Kidney tubule cell (primary cell): ENCODE measurements around the gene GNB1.
"Not testable (repeated sequence)": the region's sequence is repeated elsewhere in the genome, so short reads cannot be mapped to it uniquely, and the experiment has no call there.

Experiments
- DNase-seq: peaks from one replicate; pipeline ENCODE4 v3.0.0-alpha.2; 2018; ENCODE audit warnings: low spot score

The GNB1 gene

DNA sequence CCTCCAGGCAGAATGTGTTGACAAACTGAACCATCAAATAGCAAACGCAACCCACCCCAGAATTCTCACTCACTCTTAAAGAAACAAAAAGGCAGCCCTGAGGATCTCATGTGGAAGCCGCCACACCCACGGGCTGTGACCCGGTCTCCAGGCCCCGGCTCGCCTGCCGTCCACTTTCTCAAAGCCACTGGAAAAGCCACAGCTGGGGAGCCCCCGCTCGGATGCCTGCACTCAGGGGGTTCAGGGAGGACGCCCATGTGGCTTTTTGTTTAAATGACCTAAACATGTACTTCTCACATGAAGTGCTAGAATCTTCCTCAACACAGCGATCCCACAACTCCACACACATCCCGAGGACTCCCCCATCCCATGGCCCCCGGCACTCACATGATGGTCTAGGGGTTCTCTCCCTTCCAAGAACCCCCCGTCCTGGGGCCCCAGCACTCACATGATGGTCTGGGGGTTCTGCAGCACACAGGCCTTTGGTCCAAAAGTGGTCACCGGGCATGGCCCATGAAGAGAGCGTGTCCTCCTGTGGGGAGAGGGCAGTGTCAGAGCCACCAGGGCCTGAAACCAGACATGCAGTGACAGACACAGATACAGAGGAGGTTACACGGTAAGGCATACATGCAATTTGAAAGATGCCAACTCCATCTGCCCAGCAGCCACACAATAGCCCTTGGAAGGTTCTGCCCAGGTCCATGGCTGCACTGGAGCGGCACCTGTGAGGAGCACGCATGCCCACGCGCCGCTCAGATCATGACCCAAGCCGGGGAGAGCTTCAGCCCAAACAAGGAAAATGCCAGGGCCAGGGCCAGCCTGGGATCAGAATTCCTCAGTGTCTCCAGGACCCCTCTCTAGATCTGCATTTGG lies 129.1 kb downstream of the GNB1 start:
- DNase-seq: no peak

GRCh38 chr1:1760715-1761114 lies 130.2 kb downstream of the GNB1 start:
- peak; percentile 52 for DNase-seq

DNA sequence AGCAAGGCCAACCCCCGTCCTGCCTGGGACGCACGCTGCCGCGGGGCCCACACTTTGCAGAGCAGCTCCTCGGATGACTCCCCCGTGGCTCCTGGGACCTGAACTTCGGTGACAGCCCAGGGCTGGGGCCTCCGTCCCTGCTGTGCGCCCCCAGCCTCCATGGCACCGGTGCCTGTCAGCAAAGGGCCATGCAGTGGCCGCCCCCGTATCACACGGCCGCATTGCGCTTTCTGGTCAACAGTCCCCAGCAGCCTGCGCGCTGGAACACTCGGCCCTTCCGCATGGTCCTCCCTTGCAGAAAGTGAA lies 130.6 kb downstream of the GNB1 start:
- no peak for DNase-seq

DNA sequence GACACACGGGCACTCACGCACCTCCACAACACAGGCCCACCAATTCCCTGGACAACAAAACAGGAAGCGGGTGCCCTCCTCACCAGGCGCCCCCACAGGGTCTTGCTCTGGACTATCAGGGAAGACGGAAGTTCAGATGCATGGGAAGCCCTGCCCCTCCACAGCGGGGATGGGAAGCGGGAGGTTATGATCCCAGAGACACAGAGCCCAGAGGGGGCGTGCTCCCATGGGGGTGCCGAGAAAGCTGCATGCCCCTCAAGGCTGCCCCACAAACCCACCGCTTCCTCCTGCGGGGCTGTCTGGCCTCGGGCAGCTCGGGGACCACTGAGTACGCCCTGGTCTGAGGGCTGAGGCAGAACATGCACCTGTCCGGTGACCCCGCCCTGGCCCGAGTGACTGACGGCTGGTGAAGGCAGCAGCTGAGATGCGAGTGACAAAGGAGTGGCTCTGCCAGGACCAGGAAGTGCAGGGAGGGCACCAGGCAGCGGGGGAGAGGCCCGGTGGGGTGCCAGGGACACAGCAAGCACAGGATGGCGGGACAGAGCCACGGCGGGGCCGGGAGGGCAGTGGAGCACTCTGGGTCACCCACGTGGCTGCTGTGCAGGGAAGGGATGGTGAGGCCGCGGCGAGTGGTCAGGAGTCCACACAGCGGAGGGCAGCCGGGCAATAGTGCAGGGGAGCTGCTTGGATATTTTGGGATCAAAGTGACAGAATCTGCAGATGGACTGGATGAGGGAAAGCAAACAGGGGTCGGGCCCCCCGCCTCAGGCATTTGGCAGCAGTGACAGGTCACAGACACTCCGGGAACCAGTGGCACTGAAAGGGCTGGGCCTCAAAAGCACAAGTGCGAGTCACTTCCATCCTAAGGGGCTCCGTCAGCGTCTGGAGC lies 131.2 kb downstream of the GNB1 start:
- no peak for DNase-seq

DNA sequence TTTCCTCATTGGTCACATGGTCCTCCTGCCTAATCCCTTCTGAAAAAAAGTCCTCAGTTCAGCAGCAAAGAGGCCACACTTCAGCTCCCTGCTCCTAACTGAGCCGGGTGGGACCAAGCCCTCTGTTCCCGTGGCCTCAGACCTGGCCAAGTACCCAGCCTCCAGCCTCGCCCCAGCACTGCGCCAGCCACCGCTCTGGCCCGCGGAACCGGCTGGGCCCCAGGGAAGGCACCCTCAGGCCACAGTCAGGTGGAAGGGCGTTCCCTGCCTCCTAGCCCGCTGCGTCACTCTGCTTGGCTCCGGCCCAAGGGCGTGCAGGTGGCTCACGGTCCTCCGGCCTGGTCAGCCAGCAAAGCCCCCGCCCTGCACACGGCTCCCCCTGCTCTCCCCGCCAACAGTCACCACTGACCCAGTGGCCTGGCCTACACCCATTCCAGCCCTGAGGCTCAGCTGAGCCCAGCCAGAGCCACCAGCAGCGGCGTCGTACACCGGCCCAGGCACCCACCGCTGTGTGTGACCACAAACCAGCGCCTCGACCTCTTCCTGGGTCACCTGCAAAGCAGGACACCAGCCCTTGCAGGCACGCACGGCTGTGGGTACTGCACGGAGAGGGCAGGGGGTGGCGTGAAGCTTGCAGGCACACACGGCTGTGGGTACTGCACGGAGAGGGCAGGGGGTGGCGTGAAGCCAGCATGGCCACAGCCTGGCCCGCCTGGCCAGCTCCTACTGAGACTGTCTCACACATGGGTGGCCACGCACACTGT lies 132.0 kb downstream of the GNB1 start:
- peak; percentile 94 for DNase-seq

GRCh38 chr1:1758059-1758621 lies 132.7 kb downstream of the GNB1 start:
- DNase-seq: peak; percentile 24

DNA sequence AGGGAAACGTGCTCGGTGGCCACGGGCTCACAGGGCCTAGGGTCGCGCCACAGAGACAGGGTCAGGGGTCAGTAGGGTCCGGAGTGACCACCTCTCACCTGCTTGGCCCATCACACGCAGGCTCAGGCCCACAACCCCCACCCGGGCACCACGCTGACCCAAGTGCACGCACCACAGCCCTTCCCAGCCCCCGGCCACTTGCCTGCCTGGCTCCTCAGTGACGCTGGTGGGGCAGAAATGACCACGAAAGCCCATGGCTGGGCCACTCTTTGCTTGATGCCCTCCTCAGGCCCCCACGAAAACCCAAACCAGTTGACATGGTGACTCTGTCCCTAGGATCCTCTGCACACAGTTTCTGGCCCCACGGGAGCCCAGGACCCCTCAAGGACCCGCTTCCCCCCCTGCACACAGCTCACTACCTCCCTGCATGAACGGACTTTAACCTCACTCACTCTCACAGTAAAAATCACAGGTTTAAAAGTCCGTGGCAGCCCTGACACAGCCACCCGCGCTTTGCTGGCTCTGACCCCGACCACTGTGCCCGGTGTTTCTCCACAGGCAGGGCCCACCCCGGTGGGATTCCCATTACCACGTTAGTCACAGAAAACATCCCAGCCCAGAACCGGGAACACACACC lies 133.3 kb downstream of the GNB1 start:
- no peak for DNase-seq

GRCh38 chr1:1756661-1757421 lies 134.0 kb downstream of the GNB1 start:
- no peak for DNase-seq

DNA sequence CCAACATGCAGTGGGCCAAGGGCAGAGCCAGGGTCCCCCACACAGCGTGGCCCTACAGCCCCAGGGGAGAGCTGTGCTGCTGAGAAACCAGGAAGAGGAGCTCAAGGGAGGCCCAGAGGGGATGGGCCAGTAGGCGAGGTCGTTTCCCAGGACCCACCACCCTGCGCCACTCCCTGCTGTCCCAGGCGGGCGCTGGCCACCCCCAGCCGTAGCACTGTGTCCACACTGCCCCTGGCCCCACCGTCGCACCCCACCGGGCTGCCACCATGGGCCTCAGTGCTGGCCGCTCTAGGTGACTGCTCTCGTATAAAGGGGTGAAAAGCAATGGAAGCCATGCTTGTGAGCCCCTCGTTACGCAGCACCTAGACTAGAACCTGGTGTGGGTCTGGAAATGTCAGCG lies 135.0 kb downstream of the GNB1 start:
- DNase-seq: no peak

- no peak for DNase-seq
Observed at GRCh38 chr1:1755426-1755825, 135.5 kb downstream of the GNB1 start.

DNA sequence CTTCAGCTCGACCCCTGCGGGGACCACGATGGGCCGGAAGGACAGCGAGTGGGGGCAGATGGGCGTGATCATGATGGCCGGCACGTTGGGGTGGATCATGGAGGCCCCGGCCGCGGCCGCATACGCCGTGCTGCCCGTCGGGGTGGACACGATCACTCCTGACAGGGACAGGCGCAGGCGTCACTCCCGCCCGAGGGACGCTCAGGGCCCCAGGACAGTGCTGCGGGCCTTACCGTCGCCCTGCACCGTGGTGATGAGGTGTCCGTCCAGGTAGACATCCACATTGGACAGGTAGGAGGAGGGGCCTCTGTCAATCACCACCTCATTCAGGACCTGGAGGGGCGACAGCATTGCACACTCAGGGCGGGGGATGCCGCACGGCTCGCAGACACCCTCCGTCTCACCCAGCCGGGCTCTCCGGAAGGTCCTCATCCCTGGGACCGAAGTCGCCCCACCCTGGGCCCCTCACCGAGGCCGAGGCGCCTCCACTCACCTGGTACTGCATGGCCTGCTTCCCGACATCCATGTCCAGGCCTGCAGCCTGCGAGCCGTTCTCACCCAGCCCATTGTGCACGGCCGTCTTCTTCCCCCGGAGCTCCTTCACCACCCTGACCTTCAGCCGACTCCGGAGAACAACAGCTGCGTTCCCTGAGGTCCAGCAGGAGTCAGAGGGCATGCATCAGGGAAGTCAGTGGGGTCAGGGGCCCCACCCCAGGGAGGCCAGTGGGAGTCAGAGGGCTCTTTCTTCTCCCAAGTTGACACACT lies 136.7 kb downstream of the GNB1 start:
- no peak for DNase-seq

- DNase-seq: no peak
Observed at GRCh38 chr1:1753607-1754005, 137.3 kb downstream of the GNB1 start.

DNA sequence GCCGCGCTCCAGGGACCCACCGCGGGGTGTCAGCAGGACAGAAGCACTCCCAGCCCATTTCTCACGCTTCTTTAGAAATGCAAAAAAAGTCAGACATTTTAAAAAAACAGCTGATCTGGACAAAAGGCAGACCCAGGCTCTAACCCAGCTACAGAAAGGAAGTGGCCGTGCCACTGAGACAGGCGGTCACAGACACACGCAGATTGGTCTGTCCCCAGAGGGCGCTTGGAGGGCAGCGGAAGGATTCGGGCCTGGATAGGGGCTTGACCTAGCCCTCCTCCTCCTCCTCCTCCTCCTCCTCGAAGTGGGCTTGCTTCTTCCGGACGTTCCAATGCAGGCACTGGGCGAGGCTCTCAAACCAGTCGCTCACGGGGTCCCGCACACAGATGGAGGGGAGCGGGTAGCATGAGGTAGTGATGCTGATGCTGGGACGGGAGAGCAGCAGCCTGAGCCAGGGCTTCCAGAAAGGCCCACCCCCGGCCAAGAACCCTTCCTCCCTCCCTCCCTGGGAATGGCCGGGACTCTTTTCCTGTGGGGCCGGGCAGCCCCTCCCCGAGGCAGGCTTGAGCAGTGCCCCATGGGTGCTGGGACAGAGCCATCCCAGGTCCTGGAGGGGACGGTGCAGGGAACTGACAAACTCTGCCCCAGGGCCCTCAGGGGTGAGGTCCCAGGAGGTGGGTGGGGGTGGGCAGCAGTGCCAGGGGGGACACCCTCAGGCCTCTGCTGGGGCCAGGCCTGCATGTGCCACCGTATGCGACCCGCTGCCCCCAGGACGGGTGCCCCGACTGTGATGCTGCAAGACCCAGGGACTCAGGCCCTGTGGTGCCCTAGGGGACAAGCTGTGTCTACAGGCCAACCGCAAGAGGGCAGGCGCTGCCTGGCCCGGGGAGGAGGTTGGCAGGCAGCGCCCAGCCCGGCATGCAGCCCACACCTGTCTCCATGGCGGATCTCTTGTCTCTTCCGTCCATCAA lies 138.0 kb downstream of the GNB1 start:
- no peak for DNase-seq

DNA sequence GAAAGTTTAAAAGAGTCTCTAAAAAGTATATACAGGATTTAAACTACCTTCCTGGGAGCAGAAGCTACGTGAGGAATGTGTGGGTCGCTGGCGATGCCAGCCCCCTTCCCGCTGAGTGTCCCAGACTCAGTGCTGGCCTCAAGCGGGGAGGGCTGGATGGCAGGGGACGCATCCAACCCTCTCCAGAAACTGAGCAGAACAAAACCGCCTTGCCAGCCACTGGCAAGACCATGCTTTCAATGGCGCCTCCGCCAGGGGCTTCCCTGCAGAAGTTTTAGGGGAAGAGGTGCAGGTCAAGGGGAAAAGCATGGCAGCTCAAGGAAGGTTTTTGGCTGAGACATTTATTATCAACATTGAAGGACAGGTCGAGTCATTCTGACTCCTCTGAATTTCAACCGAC lies 138.7 kb downstream of the GNB1 start:
- no peak for DNase-seq

- DNase-seq: not testable (repeated sequence)
Observed at GRCh38 chr1:1749941-1750340, 140.9 kb downstream of the GNB1 start.

DNA sequence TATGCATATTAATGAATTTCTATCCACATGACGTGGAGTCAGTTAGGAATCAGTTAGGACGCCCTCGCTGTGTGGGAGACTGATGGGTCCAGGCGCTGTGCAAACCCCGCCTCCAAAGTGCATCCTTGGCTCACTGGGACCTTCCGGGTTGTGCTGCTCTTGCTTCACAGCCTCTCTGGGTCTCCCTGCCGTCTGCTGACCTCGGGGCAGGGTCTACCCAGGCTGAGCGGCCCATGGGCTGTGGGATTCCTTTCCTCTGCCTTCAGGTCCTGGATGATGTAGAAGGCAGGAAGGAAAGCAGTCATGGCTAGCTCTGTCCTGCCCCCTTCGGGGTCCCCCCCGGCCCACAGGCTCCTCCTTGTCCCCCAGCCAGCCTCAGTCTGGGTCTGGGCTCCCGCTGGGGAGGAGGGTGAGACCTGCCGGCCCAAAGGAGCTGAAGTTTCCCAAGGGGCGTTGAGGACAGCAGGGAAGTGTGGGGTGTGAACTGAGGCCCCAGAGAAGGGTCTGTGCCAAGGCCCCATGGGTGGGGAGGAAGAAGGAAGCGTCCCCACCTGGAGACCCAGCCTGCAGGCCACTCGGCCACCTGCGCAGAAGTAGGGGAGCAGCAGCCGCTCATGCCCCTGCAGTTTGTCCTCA lies 142.1 kb downstream of the GNB1 start:
- no peak for DNase-seq

DNA sequence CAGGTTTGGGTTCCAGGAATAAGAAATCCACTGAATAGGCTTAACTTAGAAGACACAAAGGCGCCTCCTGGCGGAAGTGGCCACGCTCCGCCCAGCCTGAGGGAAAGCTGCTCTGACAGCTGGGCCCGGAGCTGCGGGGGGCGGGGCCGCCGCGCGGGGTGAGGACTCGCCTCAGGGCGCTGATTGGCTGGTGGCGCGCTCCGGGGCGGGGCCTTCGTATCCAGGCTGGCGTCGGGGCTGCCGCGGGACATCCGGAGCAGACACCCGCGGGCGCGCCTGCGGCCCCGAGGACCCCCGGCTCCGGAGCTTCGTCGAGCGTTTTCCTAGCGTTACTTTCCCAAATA lies 144.3 kb downstream of the GNB1 start:
- DNase-seq: not testable (repeated sequence)
